ENCODE data around the gene PTTG1IP. TPM values are rescaled to one million over a fixed set of nuclear protein-coding genes. Genes with fewer than 3 reads are reported as not detected.

PTTG1IP gene
- total and polyA plus RNA-seq, 10 of the 15 experiments (the other 5 are each of a cell fraction or from before 2014, with no cell fraction given) = 2.4 to 56.4 (median 44.4) TPM

DNA sequence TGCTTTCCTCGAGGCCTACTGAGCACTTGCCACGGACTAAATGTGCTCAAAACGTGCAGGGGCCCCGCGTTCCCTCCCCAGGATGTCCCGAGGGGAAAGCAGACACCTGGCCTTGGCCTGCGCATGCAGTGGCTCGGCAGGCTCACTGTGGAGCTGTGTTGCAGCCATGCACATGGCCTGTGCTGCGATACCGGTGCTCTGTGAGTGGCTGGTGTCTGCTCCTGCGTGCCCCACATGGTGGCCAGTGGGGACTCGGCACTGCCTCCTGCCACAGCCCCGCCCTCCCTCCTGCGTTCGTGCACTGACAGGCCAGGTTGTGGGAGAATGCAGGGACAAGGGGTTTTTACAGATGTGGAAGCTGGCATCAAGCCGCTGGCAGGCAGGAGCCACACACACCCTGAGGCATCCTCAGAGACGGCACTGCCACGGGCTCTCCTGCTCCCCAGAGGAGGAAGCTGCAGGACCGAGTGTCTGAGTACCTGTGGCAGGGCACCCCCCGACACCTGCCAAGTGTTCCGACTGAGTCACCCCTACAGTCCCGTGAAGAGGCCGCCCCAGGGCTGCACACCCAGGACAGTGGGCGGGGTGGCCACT lies 16.9 kb upstream of the PTTG1IP start:
- CTCF ChIA-PET = interaction anchor here (1.1 to 1.5 kb wide), 2 partner anchors 42 to 91 kb away, joined by 3 read pairs; no protein-coding TSS in a partner anchor
- Histone ChIP-seq H3K79me2 (ENCODE audit: control insufficient read depth, insufficient read depth, low read length) (no peaks in the 10 kb centered on the region), H3K27me3 (replicated peaks in 1 of 2; ENCODE audit: control insufficient read depth in 2 of 2, insufficient read depth in 2 of 2, low read length in 1 of 2) (no peaks in the 10 kb centered on the region), H3K27ac (ENCODE audit: control insufficient read depth, insufficient read depth) (no peak overlapping the region), H3K4me1 (ENCODE audit: control insufficient read depth, insufficient read depth, low read length) (no peaks in the 10 kb centered on the region), H3K36me3 (ENCODE audit: control insufficient read depth in 2 of 2, insufficient read depth in 2 of 2, low read length in 1 of 2) (peaks cover 0 to 3% of the 10 kb centered on the region in 2 experiments; a peak in 2 of 4 replicates), H3K4me2 (ENCODE audit: control insufficient read depth, insufficient read depth) (no peak overlapping the region), H2AFZ (ENCODE audit: control insufficient read depth, low read depth, low read length) (no peak overlapping the region), H4K20me1 (ENCODE audit: control insufficient read depth, insufficient read depth) (no peaks in the 10 kb centered on the region), H3K9ac (ENCODE audit: control insufficient read depth, insufficient read depth, low read length) (no peak overlapping the region), H3K9me3 (replicated peaks; ENCODE audit: control insufficient read depth, insufficient read depth, low read length) (no peaks in the 10 kb centered on the region), H3K4me3 (no peak overlapping the region)
- WGBS (ENCODE audit: insufficient coverage, insufficient replicate concordance, low lambda C conversion rate, missing lambda C conversion rate) = 83% methylated on average over 16 of the region's 24 CpGs
- ATAC-seq = no peak
- TF ChIP-seq POLR2AphosphoS2 (IDR thresholded peaks at IDR 0.05; ENCODE audit: low read depth, low read length) (peak; percentile 32; the same call in 1 of the 2 replicates), FOXK2 (IDR thresholded peaks at IDR 0.05) (no peak)
- no peak for DNase-seq (ENCODE audit: low read depth, low spot score)
- intact Hi-C loops (cut with micrococcal nuclease; ENCODE audit: unreplicated experiment) = no loop called here
- SMC1A ChIA-PET (ENCODE audit: uncharacterized antibody, unreplicated experiment) = no interaction called here
- POLR2A ChIA-PET = interaction anchor here (0.5 kb wide), 1 partner anchor 37 kb away, joined by 5 read pairs; no protein-coding TSS in a partner anchor
- in situ Hi-C loops (cut with MboI) = no loop called here
- RAD21 ChIA-PET (ENCODE audit: unreplicated experiment) = no interaction called here
- no peak for FAIRE-seq
- no TSS peak for BruUV-seq (replicated peaks)

DNA sequence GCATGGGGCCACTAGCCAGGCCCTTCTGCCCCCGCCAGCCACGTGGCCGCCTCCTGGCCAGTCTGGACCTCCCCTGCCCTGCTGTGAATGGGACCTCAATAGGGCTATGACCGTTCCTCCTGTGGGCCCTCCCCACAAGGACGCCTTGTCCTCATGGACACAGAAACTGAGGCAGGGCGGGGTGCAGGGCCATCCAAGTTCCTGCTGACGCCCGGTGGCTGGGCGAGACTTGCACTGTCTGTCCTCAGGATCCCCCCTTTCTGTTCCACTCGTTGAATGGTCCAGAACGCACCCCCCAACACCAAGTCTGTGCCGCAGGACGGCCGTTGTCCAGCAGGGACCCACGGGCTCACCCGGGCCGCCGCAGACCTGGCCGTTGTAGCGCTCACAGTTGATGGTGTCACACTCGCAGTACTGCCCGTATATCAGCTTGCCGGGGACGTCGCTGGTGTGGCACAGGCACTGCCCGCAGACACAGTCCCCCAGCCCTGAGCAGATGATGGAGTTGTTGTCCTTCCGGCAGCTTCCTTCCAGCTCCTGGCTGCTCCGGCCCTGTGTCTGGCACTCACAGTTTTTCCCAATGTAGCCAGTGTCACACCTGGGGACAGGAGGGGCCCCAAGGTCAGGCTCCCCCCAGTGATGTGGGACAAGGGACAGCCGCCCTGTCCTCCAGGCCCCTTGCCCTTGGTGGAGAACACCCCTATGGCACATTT lies 16.3 kb upstream of the PTTG1IP start:
- Histone ChIP-seq H3K79me2 (ENCODE audit: control insufficient read depth, insufficient read depth, low read length) (no peaks in the 10 kb centered on the region), H3K27ac (ENCODE audit: control insufficient read depth, insufficient read depth) (no peak overlapping the region), H3K4me2 (ENCODE audit: control insufficient read depth, insufficient read depth) (no peak overlapping the region), H3K9me3 (replicated peaks; ENCODE audit: control insufficient read depth, insufficient read depth, low read length) (no peaks in the 10 kb centered on the region), H3K27me3 (replicated peaks in 1 of 2; ENCODE audit: control insufficient read depth in 2 of 2, insufficient read depth in 2 of 2, low read length in 1 of 2) (no peaks in the 10 kb centered on the region), H3K9ac (ENCODE audit: control insufficient read depth, insufficient read depth, low read length) (no peak overlapping the region), H4K20me1 (ENCODE audit: control insufficient read depth, insufficient read depth) (no peaks in the 10 kb centered on the region), H3K4me1 (ENCODE audit: control insufficient read depth, insufficient read depth, low read length) (no peaks in the 10 kb centered on the region), H2AFZ (ENCODE audit: control insufficient read depth, low read depth, low read length) (no peak overlapping the region), H3K4me3 (no peak overlapping the region), H3K36me3 (ENCODE audit: control insufficient read depth in 2 of 2, insufficient read depth in 2 of 2, low read length in 1 of 2) (peaks cover 0 to under 1% of the 10 kb centered on the region in 2 experiments; a peak in 2 of 4 replicates)
- WGBS (ENCODE audit: insufficient coverage, insufficient replicate concordance, low lambda C conversion rate, missing lambda C conversion rate) = 98% methylated on average over 26 of the region's 29 CpGs
- FAIRE-seq = no peak
- POLR2A ChIA-PET = no interaction called here
- SMC1A ChIA-PET (ENCODE audit: uncharacterized antibody, unreplicated experiment) = no interaction called here
- CTCF ChIA-PET = interaction anchor here (0.9 to 1.1 kb wide), 2 partner anchors 42 to 97 kb away, joined by 3 read pairs; no protein-coding TSS in a partner anchor
- no peak for DNase-seq (ENCODE audit: low read depth, low spot score)
- BruUV-seq (replicated peaks) = no TSS peak
- in situ Hi-C loops (cut with MboI) = loop anchor here (10.0 kb wide), 1 partner anchor 45 kb away; no protein-coding TSS in a partner anchor
- RAD21 ChIA-PET (ENCODE audit: unreplicated experiment) = no interaction called here
- 0 out of 2 replicates have a peak, but pooled peaks have one; percentile 48 for TF ChIP-seq POLR2AphosphoS2 (IDR thresholded peaks at IDR 0.05; ENCODE audit: low read depth, low read length)
- TF ChIP-seq, protein P1, sequence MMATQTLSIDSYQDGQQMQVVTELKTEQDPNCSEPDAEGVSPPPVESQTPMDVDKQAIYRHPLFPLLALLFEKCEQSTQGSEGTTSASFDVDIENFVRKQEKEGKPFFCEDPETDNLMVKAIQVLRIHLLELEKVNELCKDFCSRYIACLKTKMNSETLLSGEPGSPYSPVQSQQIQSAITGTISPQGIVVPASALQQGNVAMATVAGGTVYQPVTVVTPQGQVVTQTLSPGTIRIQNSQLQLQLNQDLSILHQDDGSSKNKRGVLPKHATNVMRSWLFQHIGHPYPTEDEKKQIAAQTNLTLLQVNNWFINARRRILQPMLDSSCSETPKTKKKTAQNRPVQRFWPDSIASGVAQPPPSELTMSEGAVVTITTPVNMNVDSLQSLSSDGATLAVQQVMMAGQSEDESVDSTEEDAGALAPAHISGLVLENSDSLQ (IDR thresholded peaks at IDR 0.05) = no peak
- ATAC-seq = no peak
- intact Hi-C loops (cut with micrococcal nuclease; ENCODE audit: unreplicated experiment) = no loop called here
